Measurements from ENCODE around the gene CCR7.

- TF ChIP-seq CTCF (IDR thresholded peaks at IDR 0.05) (no peak), POLR2A (IDR thresholded peaks at IDR 0.05) (no peak)
Measured at GRCh38 chr17:40608061-40608581, 42.8 kb upstream of the CCR7 start.
